SK-N-SH (cell line): ENCODE measurements around the gene COLQ. TPM values are rescaled to one million over a fixed set of nuclear protein-coding genes. Genes with fewer than 3 reads are reported as not detected.

ENCODE experiments used
- CTCF ChIA-PET: fragments of 300-600, 350-600 bp; formaldehyde crosslinking; extraction: SDS; loops from one replicate; lab custom pipeline; 2021; lab: Yijun Ruan, JAX
- POLR2A ChIA-PET: fragments of 350-600 bp; sonication (Branson Sonifier 250); formaldehyde crosslinking; extraction: SDS; loops from one replicate; lab custom pipeline; 2020; ENCODE audit warnings: antibody characterized with exemption, inconsistent platforms; lab: Yijun Ruan, JAX
- DNase-seq: peaks from one replicate; pipeline ENCODE4 v3.0.0; 2012
- H2AFZ ChIP-seq: fragments of 200-600 bp; sonication (generic); 2 replicates; pipeline ENCODE4 v1.8.1; 2016; ENCODE audit warnings: antibody characterized with exemption, mild to moderate bottlenecking, low read depth
- H3F3A ChIP-seq: fragments of 200-600 bp; sonication (generic); replicated peaks from 2 replicates; pipeline ENCODE3; 2016; ENCODE audit warnings: antibody characterized with exemption, mild to moderate bottlenecking; ENCODE audit not compliant: insufficient read depth
- H3K27ac ChIP-seq, 2 experiments: fragments of 200-500 bp in 1 of 2; fragments of 200-600 bp in 1 of 2; sonication (Bioruptor generic) in 1 of 2; sonication (generic), shearing (Covaris generic) in 1 of 2; 2 replicates each; pipeline versions ENCODE4 v1.5.1 to v1.6.1; 2014 to 2016; ENCODE audit warnings: low read depth in 2 of 2, inconsistent platforms in 1 of 2, low read length in 1 of 2, mild to moderate bottlenecking in 1 of 2, mixed read lengths in 1 of 2
- H3K27me3 ChIP-seq: fragments of 200-600 bp; sonication (generic), shearing (Covaris generic); 2 replicates; pipeline ENCODE4 v1.6.1; 2016; ENCODE audit warnings: mixed run types; ENCODE audit not compliant: insufficient read depth
- H3K36me3 ChIP-seq, 2 experiments: fragments of 200-500 bp in 1 of 2; fragments of 200-600 bp in 1 of 2; sonication (Bioruptor generic) in 1 of 2; sonication (generic) in 1 of 2; replicated peaks in 1 of 2; 2 replicates each; pipeline versions ENCODE3 to v1.5.1; 2014 to 2016; ENCODE audit warnings: low read length in 1 of 2, mild to moderate bottlenecking in 1 of 2; ENCODE audit not compliant: insufficient read depth in 2 of 2, control insufficient read depth in 1 of 2
- H3K4me1 ChIP-seq, 2 experiments: fragments of 200-500 bp in 1 of 2; fragments of 200-600 bp in 1 of 2; sonication (Bioruptor generic) in 1 of 2; sonication (generic), shearing (Covaris generic) in 1 of 2; 2 replicates each; pipeline versions ENCODE4 v1.5.1 to v1.6.1; 2014 to 2016; ENCODE audit warnings: low read depth in 1 of 2, low read length in 1 of 2, mixed run types in 1 of 2; ENCODE audit not compliant: insufficient read depth in 2 of 2, control insufficient read depth in 1 of 2
- H3K4me2 ChIP-seq: fragments of 200-600 bp; sonication (generic), shearing (Covaris generic); 2 replicates; pipeline ENCODE4 v1.6.1; 2017; ENCODE audit warnings: mixed run types
- H3K4me3 ChIP-seq, 2 experiments: fragments of 200-500 bp in 1 of 2; fragments of 200-600 bp in 1 of 2; sonication (Bioruptor generic) in 1 of 2; sonication (generic), shearing (Covaris generic) in 1 of 2; 2 replicates each; pipeline versions ENCODE4 v1.5.1 to v1.8.1; 2014 to 2016; ENCODE audit warnings: low read depth in 2 of 2, inconsistent platforms in 1 of 2, low read length in 1 of 2, mild to moderate bottlenecking in 1 of 2, mixed read lengths in 1 of 2, moderate library complexity in 1 of 2
- H3K79me2 ChIP-seq: fragments of 200-600 bp; sonication (generic); 2 replicates; pipeline ENCODE4 v1.8.1; 2017; ENCODE audit warnings: mild to moderate bottlenecking; ENCODE audit not compliant: insufficient read depth
- H3K9ac ChIP-seq: fragments of 200-600 bp; sonication (generic); 2 replicates; pipeline ENCODE4 v1.6.1; 2017; ENCODE audit warnings: mixed run types
- H3K9me2 ChIP-seq: fragments of 200-600 bp; sonication (generic); 2 replicates; pipeline ENCODE4 v1.6.1; 2017; ENCODE audit warnings: mixed run types
- H3K9me3 ChIP-seq: fragments of 200-600 bp; sonication (generic); 2 replicates; pipeline ENCODE4 v1.6.1; 2017; ENCODE audit warnings: mixed run types, mild to moderate bottlenecking, moderate library complexity
- H4K20me1 ChIP-seq: fragments of 200-600 bp; sonication (generic); 2 replicates; pipeline ENCODE4 v1.6.1; 2017; ENCODE audit warnings: mild to moderate bottlenecking, mixed run types; ENCODE audit not compliant: insufficient read depth
- ELF1 ChIP-seq: IDR thresholded peaks from 2 replicates; pipeline ENCODE4 v1.4.0; 2012
- EP300 ChIP-seq, 2 experiments: IDR thresholded peaks; 2 replicates each; pipeline versions ENCODE4 v1.4.0 to v1.6.1; 2012; ENCODE audit warnings: borderline replicate concordance in 1 of 2, low read depth in 1 of 2, low read length in 1 of 2
- EZH2phosphoT487 ChIP-seq: fragments of 200-600 bp; sonication (generic); IDR thresholded peaks from 2 replicates; pipeline ENCODE4 v1.6.1; 2017; ENCODE audit warnings: low read depth, mixed run types, mild to moderate bottlenecking, antibody characterized with exemption, moderate library complexity, borderline replicate concordance
- FOSL2 ChIP-seq: IDR thresholded peaks from 2 replicates; pipeline ENCODE4 v1.4.0; 2012; ENCODE audit warnings: low read depth, mild to moderate bottlenecking, moderate library complexity, borderline replicate concordance
- GABPA ChIP-seq: IDR thresholded peaks from 2 replicates; pipeline ENCODE4 v1.4.0; 2012; ENCODE audit warnings: low read depth, mild to moderate bottlenecking
- GATA2 ChIP-seq: sonication (generic); formaldehyde crosslinking; IDR thresholded peaks from 2 replicates; pipeline ENCODE4 v1.5.0; 2020; ENCODE audit warnings: mild to moderate bottlenecking, missing genetic modification reagents
- JUND ChIP-seq: IDR thresholded peaks from 2 replicates; pipeline ENCODE4 v1.4.0; 2012
- MEF2A ChIP-seq: IDR thresholded peaks from 2 replicates; pipeline ENCODE4 v1.4.0; 2012; ENCODE audit warnings: low read depth, borderline replicate concordance
- MXI1 ChIP-seq: IDR thresholded peaks from 2 replicates; pipeline ENCODE4 v1.6.1; 2012; ENCODE audit warnings: mild to moderate bottlenecking, low read depth, low read length, improper control_type of control experiment
- NFIC ChIP-seq: IDR thresholded peaks from 2 replicates; pipeline ENCODE4 v1.4.0; 2012; ENCODE audit warnings: borderline replicate concordance
- RCOR1 ChIP-seq: fragments of 150-350 bp; IDR thresholded peaks from 2 replicates; pipeline ENCODE4 v1.6.1; 2017; ENCODE audit warnings: antibody characterized with exemption, low read length
- RFX5 ChIP-seq: IDR thresholded peaks from 2 replicates; pipeline ENCODE4 v1.6.1; 2012; ENCODE audit warnings: mild to moderate bottlenecking, improper control_type of control experiment, low read length
- RXRA ChIP-seq: IDR thresholded peaks from 2 replicates; pipeline ENCODE4 v1.4.0; 2012; ENCODE audit warnings: low read depth, mild to moderate bottlenecking, borderline replicate concordance
- SMC3 ChIP-seq: IDR thresholded peaks from 2 replicates; pipeline ENCODE4 v1.6.1; 2012; ENCODE audit warnings: low read depth, low read length, improper control_type of control experiment
- TAF1 ChIP-seq: IDR thresholded peaks from 2 replicates; pipeline ENCODE4 v1.6.1; 2012; ENCODE audit warnings: low read depth, mild to moderate bottlenecking, low read length, moderate library complexity, borderline replicate concordance
- TEAD4 ChIP-seq: IDR thresholded peaks from 2 replicates; pipeline ENCODE4 v1.4.0; 2012; ENCODE audit warnings: mild to moderate bottlenecking, borderline replicate concordance; ENCODE audit not compliant: insufficient read depth
- USF1 ChIP-seq: IDR thresholded peaks from 2 replicates; pipeline ENCODE4 v1.4.0; 2012; ENCODE audit warnings: low read depth, borderline replicate concordance
- YY1 ChIP-seq: IDR thresholded peaks from 2 replicates; pipeline ENCODE4 v1.4.0; 2012; ENCODE audit warnings: low read depth, mild to moderate bottlenecking
- WGBS: methylation state at CpG from one replicate; pipeline ENCODE4 v1.1.6; 2017; ENCODE audit warnings: low lambda C conversion rate; 5-methylcytosine and 5-hydroxymethylcytosine counted together
- polyA plus RNA-seq, 3 experiments: library from polyadenylated mRNA; depleted of rRNA; stranded (reverse); fragments of >200 nt; gene quantifications; 2 replicates each; pipeline ENCODE4 v1.2.3, GENCODE V29; 2012
- TF ChIP-seq, protein P1 (sequence below): fragments of 150-350 bp; IDR thresholded peaks from 2 replicates; pipeline ENCODE4 v1.6.1; 2017; ENCODE audit warnings: antibody characterized with exemption, low read length, low read depth, borderline replicate concordance

The COLQ gene
- polyA plus RNA-seq, 1 of the 3 experiments (the other 2 are of a cell fraction) = 1.5 TPM

- peaks cover 66% of the 10 kb centered on the region for H3K79me2 ChIP-seq
- CTCF ChIA-PET = interaction anchor here (0.9 to 3.0 kb wide), 6 partner anchors 26 to 164 kb away, joined by 3 to 12 read pairs (median 5); no protein-coding TSS in a partner anchor
Measured at GRCh38 chr3:15431256-15431837, 90.2 kb downstream of the COLQ start.

GRCh38 chr3:15430624-15431023 lies 90.9 kb downstream of the COLQ start:
- CTCF ChIA-PET = interaction anchor here (1.1 to 3.0 kb wide), 8 partner anchors 14 to 323 kb away, joined by 3 to 12 read pairs (median 5); no protein-coding TSS in a partner anchor
- H3K9me3 ChIP-seq = no peaks in the 10 kb centered on the region
- H3K79me2 ChIP-seq = peaks cover 73% of the 10 kb centered on the region
- H3K36me3 ChIP-seq = peaks cover 42 to 55% of the 10 kb centered on the region in 2 experiments
- DNase-seq = no peak
- TF ChIP-seq RFX5 = no peak
- no peak for TF ChIP-seq ELF1
- TF ChIP-seq GATA2 (CRISPR knock-in tag) = no peak
- no peak for TF ChIP-seq RXRA
- TF ChIP-seq MEF2A = no peak
- no peak for TF ChIP-seq SMC3
- no peak for TF ChIP-seq TEAD4
- TF ChIP-seq JUND = no peak
- TF ChIP-seq, all 33 proteins: peak for 0
- H3K4me1 ChIP-seq = peaks cover 14% of the 10 kb centered on the region in 2 experiments; a peak in 3 of 4 replicates
- H3K27ac ChIP-seq = no peak overlapping the region
- no peaks in the 10 kb centered on the region for H3K9me2 ChIP-seq
- POLR2A ChIA-PET = interaction anchor here (0.6 kb wide), 1 partner anchor 16 kb away, joined by 5 read pairs; no protein-coding TSS in a partner anchor
- WGBS = 94% methylated on average over 1 of the region's 1 CpG
- H2AFZ ChIP-seq = no peak overlapping the region
- no peaks in the 10 kb centered on the region for H3F3A ChIP-seq
- no peak overlapping the region for H3K4me3 ChIP-seq
- H3K27me3 ChIP-seq = no peaks in the 10 kb centered on the region
- H3K9ac ChIP-seq = no peak overlapping the region
- peaks cover 27% of the 10 kb centered on the region; the same call in 1 of the 2 replicates for H4K20me1 ChIP-seq
- H3K4me2 ChIP-seq = no peak overlapping the region

More at GRCh38 chr3:15431256-15431837, 90.2 kb downstream of the COLQ start:
- H3F3A ChIP-seq = no peaks in the 10 kb centered on the region
- no peak overlapping the region for H3K27ac ChIP-seq
- H3K4me3 ChIP-seq = no peak overlapping the region
- H3K9me2 ChIP-seq = no peaks in the 10 kb centered on the region
- no peak overlapping the region for H3K4me2 ChIP-seq
- WGBS = 80% methylated on average over 3 of the region's 3 CpGs
- H2AFZ ChIP-seq = no peak overlapping the region
- peaks cover 9 to 13% of the 10 kb centered on the region in 2 experiments; a peak in 3 of 4 replicates for H3K4me1 ChIP-seq
- DNase-seq = no peak
- peaks cover 27% of the 10 kb centered on the region; the same call in 1 of the 2 replicates for H4K20me1 ChIP-seq
- H3K36me3 ChIP-seq = peaks cover 49 to 62% of the 10 kb centered on the region in 2 experiments
- POLR2A ChIA-PET = no interaction called here
- TF ChIP-seq JUND (no peak), MXI1 (no peak), YY1 (no peak), TAF1 (no peak), EP300 (IDR thresholded peaks at IDR 0.05; ENCODE audit: borderline replicate concordance in 1 of 2, low read depth in 1 of 2, low read length in 1 of 2) (no peak), FOSL2 (no peak), GABPA (no peak), RXRA (no peak), NFIC (no peak), EZH2phosphoT487 (no peak), USF1 (no peak), RCOR1 (no peak), ELF1 (no peak)
- TF ChIP-seq, protein P1, sequence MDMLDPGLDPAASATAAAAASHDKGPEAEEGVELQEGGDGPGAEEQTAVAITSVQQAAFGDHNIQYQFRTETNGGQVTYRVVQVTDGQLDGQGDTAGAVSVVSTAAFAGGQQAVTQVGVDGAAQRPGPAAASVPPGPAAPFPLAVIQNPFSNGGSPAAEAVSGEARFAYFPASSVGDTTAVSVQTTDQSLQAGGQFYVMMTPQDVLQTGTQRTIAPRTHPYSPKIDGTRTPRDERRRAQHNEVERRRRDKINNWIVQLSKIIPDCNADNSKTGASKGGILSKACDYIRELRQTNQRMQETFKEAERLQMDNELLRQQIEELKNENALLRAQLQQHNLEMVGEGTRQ = no peak
- H3K27me3 ChIP-seq = no peaks in the 10 kb centered on the region
- no peaks in the 10 kb centered on the region for H3K9me3 ChIP-seq
- no peak overlapping the region for H3K9ac ChIP-seq
